ENCODE results near the gene CHD3.
A peak's percentile ranks its signal among the peaks of the same experiment; 100 is the strongest.

The CHD3 gene

DNA sequence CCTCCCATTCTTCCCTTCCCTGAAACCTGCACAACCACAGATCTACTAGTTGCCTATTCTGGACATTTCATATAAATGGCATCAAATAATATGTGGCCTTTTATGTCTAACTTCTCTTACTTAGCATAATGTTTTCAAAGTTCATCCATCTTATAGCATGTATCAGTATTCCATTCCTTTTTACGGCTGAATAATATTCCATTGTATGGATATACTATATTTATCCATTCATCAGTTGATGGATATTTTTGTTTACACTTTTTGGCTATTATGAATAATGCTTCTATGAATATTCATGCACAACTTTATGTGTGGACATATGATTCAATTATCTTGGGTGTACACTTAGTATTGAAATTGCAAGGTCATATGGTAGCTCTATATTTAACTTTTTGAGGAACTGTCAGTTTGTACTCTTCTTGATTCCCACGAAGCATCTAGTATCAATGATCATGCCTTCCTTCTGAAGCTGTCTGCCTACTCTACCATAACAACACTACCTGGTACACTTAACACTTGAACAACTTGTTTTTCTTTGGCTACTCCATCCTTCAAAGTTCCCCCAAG, 12.7 kb upstream of the CHD3 start:
- no peak for DNase-seq

DNA sequence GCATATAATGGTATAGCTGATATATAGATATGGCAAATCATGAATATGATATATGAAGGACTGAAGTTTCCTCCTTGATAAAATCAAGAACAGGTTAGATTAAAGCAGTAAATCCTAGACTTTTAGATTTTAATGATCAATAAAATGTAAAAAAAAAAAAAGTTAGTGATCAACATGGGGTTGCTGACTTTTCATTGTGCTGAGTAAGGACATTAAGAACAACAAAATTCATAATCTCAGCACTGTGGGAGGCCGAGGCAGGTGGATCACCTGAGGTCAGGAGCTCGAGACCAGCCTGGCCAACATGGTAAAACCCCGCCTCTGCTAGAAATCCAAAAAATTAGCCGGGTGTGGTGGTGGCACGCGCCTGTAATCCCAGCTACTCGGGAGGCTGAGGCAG, 10.4 kb upstream of the CHD3 start:
- DNase-seq, result no peak

DNA sequence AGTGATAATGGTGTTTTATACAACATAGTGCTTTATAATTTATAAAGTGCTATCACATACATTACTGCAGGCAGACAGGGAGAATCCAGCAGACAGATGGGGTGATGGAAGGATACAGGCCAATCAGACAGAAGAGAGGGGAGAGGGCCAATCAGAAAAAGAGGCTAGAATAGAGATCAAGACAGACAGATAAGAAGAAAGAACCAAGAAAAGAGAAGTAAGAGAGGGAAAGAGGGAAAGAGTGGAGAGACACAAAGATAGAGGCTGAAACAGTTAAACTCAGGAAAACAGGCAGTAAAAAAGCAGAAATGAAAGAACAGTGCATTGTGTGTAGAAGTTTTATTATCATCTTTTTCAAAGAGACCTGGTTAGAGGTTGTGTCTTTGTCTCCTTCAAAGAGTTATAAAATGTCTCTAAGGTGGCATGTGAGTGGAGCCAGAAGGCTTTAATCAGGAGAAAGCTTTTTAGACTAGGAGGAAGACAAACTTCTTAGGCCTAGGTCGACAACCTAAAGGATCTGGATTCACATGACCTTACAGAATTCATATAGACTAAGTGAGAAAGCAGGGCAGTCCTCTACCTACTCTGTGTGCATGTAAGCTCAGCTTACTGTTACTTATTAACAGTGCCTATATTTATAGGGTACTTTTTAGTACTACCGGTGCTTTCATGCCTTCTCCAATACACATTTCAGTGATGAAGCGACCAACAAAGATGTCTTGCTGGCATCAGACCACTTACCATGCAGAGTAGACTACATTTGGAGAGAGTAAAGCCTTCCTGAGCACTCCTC, 8.3 kb upstream of the CHD3 start:
- no peak for DNase-seq

GRCh38 chr17:7881276-7882054, 7.1 kb upstream of the CHD3 start:
- DNase-seq, result no peak

DNA sequence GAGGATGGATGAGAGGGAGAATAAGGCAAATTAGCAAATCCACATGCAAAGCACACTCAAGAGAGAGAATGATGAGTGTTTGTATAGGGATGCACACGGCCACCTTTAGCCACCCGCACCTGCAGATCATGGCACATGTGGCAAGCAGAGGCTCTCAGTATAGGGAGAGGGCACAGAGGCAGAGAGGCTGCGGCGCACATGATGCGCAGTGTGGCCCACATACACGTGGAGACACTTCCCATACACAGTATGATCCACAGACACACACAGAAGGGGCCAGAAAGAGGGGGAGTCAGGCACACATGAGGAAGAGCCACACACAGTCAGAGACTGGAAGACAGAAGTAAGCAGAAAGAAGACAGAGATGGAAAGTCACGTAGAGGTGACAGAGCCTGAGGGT, 6.5 kb upstream of the CHD3 start:
- DNase-seq, result no peak

- DNase-seq, result no peak
These were observed 6.0 kb upstream of the CHD3 start for GRCh38 chr17:7882629-7883028.

- DNase-seq, result peak; percentile 42
These were observed 4.7 kb upstream of the CHD3 start for GRCh38 chr17:7883781-7884386.

GRCh38 chr17:7884581-7885366, 3.8 kb upstream of the CHD3 start:
- DNase-seq, result peak; percentile 14

GRCh38 chr17:7885367-7886226, 3.0 kb upstream of the CHD3 start:
- DNase-seq, result peak; percentile 42

- DNase-seq, result peak; percentile 50
These were observed 2.2 kb upstream of the CHD3 start for GRCh38 chr17:7886227-7887037.

DNA sequence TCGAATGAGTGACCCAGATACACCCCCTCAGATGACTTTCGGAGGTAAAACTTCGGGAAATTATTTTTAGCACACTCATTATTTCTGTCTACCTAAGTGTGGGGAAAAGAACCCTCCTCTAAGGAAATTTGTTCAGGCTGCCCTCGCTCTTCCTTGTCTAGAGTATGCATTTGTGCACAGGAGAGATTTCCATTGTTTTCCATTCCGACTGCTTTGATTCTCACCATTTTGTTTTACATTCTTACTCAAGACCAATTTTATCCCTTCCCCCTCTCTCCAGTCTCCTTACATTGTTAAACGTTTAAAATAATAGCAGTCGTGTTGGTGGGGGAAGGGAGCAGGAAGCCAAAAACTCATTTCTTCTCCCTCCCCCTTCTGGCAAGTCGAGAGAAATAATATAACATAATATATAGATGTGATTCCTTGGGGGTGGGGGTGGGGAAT, 1.5 kb upstream of the CHD3 start:
- DNase-seq, result no peak

DNA sequence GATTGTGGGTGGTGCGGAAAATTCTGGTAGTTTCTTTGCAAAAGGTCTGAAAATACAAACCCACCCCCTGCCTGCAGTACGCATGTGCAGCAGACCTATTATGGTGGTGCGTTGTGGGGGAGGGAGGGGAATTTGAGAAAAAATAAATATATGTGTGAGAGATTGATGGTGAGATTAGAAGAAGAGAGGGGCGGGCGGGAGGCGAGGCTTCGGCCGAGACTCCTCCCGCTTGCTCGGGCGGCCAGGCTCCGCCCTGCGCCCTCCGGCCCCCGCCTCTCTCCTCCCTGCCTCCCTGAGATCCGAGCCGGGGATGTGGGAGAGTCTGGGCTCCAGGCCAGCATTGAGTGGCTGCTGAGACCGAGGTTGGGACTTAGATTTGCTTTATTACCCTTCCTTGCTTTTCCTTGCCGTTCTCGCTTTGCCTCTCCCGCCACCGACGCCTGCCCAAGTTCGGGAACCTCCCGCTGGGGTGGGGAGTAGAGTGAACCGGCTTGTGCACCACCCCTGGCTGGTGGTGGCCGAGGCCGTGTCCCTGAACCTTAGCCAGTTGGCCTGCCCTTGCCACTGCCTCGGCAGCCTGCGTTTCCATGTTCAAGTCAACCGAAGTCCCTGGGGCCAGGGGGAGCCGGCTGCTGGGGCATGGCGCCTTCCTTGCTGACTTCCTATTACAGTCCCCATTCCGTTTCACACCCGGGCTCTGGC, 956 bp upstream of the CHD3 start:
- DNase-seq, result peak; percentile 91

GRCh38 chr17:7889166-7889955, 772 bp downstream of the CHD3 start:
- peak; percentile 58 for DNase-seq

- DNase-seq, result no peak
These were observed 4.7 kb downstream of the CHD3 start for GRCh38 chr17:7893187-7893880.

DNA sequence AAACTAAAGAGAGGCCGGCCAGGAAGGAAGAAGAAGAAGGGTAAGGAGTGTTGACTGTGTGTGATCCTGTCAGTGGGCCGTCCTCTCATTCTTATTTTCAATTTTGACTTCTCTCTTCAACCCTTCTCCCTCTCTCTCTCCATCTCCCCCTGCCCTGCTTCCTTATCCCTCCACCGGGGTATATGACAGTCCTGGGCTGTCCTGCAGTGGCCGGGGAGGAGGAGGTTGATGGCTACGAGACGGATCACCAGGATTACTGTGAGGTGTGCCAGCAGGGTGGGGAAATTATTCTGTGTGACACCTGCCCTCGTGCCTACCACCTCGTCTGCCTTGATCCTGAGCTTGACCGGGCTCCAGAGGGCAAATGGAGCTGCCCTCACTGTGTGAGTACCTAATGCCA, 5.6 kb downstream of the CHD3 start:
- DNase-seq, result no peak

DNA sequence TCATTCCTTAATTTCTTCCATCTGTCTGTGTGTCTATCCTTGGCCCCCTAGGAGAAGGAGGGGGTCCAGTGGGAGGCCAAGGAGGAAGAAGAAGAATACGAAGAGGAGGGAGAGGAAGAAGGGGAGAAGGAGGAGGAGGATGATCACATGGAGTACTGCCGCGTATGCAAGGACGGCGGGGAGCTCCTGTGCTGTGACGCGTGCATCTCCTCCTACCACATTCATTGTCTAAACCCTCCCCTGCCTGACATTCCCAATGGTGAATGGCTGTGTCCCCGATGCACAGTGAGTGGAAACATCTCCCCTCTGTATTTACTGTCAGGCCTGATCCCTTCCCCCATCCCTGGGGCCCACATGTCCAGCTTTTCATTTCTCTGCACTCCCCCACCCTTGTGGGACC, 6.3 kb downstream of the CHD3 start:
- DNase-seq, result no peak

GRCh38 chr17:7897090-7897489, 8.5 kb downstream of the CHD3 start:
- no peak for DNase-seq

- no peak for DNase-seq
These were observed 9.2 kb downstream of the CHD3 start for GRCh38 chr17:7897773-7898172.

Measured in stimulated activated CD4-positive, alpha-beta T cell treated with anti-CD3 and anti-CD28 coated beads, Interleukin-1b, Interleukin-23, amount 100 ng/mL, for 48 hours (primary cell).